ENCODE measurements around the gene DLGAP4. TPM values are rescaled to one million over a fixed set of nuclear protein-coding genes. Genes with fewer than 3 reads are reported as not detected.

DLGAP4 gene
- polyA plus RNA-seq, 1 of the 3 experiments (the other 2 are of a cell fraction) = 31.2 TPM

DNA sequence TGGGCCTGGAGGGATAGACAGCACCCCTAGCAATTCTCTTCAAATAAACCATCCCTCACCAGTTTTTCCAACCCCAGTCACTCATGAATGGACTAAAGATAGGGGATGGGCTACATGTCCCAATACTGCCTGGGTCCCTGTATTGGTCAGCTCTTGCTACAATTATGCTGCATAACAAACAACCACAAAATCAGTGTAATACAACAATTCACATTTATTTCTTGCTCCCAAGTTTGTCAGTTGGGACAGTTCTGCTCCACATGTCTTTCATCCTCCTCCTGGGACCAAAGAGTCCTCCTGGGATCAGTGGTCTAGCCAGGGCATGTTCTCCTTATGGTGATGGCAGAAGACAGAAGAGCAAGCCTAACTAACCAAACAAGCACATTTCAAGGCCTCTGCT, 143.5 kb downstream of the DLGAP4 start:
- no peak overlapping the region for H3K9ac ChIP-seq
- H3K27me3 ChIP-seq (ENCODE audit: insufficient read depth) = no peaks in the 10 kb centered on the region; the same call in 1 of the 2 replicates
- no peak for DNase-seq
- H3K36me3 ChIP-seq (replicated peaks in 1 of 2; ENCODE audit: control insufficient read depth in 1 of 2, insufficient read depth in 2 of 2, low read length in 1 of 2) = no peaks in the 10 kb centered on the region
- H3K4me1 ChIP-seq (ENCODE audit: control insufficient read depth in 1 of 2, insufficient read depth in 2 of 2, low read depth in 1 of 2, low read length in 1 of 2) = peaks cover 0 to 4% of the 10 kb centered on the region in 2 experiments; a peak in 1 of 4 replicates
- H4K20me1 ChIP-seq (ENCODE audit: insufficient read depth) = no peaks in the 10 kb centered on the region
- ChIA-PET CTCF (interaction anchor here (0.9 to 3.6 kb wide), 3 partner anchors 10 to 247 kb away, joined by 3 to 16 read pairs (median 5); no protein-coding TSS in a partner anchor), POLR2A (no interaction called here)
- no peak overlapping the region for H2AFZ ChIP-seq (ENCODE audit: low read depth)
- no peak overlapping the region for H3K4me2 ChIP-seq
- no peaks in the 10 kb centered on the region for H3K9me3 ChIP-seq
- no peaks in the 10 kb centered on the region for H3K79me2 ChIP-seq (ENCODE audit: insufficient read depth)
- no peaks in the 10 kb centered on the region for H3F3A ChIP-seq (replicated peaks; ENCODE audit: insufficient read depth)
- H3K27ac ChIP-seq (ENCODE audit: low read depth in 2 of 2, low read length in 1 of 2) = no peak overlapping the region
- H3K4me3 ChIP-seq (ENCODE audit: low read depth in 2 of 2, low read length in 1 of 2) = no peak overlapping the region
- H3K9me2 ChIP-seq = no peaks in the 10 kb centered on the region
- TF ChIP-seq FOXJ3 (CRISPR knock-in tag; IDR thresholded peaks at IDR 0.05) (no peak), JUND (IDR thresholded peaks at IDR 0.05) (no peak), GABPA (IDR thresholded peaks at IDR 0.05; ENCODE audit: low read depth) (no peak), CHD2 (IDR thresholded peaks at IDR 0.05; ENCODE audit: low read length, partially characterized antibody) (no peak), MEF2A (IDR thresholded peaks at IDR 0.05; ENCODE audit: borderline replicate concordance, low read depth) (no peak), RAD21 (IDR thresholded peaks at IDR 0.05; ENCODE audit: low read length) (no peak), SIN3A (IDR thresholded peaks at IDR 0.05; ENCODE audit: borderline replicate concordance, low read depth, low read length) (no peak), MXI1 (IDR thresholded peaks at IDR 0.05; ENCODE audit: low read depth, low read length) (no peak), EP300 (IDR thresholded peaks at IDR 0.05; ENCODE audit: borderline replicate concordance in 1 of 2, low read depth in 1 of 2, low read length in 1 of 2) (no peak), RCOR1 (IDR thresholded peaks at IDR 0.05; ENCODE audit: low read length) (no peak), TEAD4 (IDR thresholded peaks at IDR 0.05; ENCODE audit: borderline replicate concordance, insufficient read depth) (no peak), ELF1 (IDR thresholded peaks at IDR 0.05) (no peak), YY1 (IDR thresholded peaks at IDR 0.05; ENCODE audit: low read depth) (no peak), EZH2phosphoT487 (IDR thresholded peaks at IDR 0.05; ENCODE audit: borderline replicate concordance, low read depth) (no peak)
- TF ChIP-seq, protein P1, sequence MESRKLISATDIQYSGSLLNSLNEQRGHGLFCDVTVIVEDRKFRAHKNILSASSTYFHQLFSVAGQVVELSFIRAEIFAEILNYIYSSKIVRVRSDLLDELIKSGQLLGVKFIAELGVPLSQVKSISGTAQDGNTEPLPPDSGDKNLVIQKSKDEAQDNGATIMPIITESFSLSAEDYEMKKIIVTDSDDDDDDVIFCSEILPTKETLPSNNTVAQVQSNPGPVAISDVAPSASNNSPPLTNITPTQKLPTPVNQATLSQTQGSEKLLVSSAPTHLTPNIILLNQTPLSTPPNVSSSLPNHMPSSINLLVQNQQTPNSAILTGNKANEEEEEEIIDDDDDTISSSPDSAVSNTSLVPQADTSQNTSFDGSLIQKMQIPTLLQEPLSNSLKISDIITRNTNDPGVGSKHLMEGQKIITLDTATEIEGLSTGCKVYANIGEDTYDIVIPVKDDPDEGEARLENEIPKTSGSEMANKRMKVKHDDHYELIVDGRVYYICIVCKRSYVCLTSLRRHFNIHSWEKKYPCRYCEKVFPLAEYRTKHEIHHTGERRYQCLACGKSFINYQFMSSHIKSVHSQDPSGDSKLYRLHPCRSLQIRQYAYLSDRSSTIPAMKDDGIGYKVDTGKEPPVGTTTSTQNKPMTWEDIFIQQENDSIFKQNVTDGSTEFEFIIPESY (IDR thresholded peaks at IDR 0.05; ENCODE audit: borderline replicate concordance, low read depth) = no peak
- TF ChIP-seq, protein P2, sequence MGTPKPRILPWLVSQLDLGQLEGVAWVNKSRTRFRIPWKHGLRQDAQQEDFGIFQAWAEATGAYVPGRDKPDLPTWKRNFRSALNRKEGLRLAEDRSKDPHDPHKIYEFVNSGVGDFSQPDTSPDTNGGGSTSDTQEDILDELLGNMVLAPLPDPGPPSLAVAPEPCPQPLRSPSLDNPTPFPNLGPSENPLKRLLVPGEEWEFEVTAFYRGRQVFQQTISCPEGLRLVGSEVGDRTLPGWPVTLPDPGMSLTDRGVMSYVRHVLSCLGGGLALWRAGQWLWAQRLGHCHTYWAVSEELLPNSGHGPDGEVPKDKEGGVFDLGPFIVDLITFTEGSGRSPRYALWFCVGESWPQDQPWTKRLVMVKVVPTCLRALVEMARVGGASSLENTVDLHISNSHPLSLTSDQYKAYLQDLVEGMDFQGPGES (IDR thresholded peaks at IDR 0.05; ENCODE audit: low read depth, low read length) = no peak
- TF ChIP-seq, protein P3, sequence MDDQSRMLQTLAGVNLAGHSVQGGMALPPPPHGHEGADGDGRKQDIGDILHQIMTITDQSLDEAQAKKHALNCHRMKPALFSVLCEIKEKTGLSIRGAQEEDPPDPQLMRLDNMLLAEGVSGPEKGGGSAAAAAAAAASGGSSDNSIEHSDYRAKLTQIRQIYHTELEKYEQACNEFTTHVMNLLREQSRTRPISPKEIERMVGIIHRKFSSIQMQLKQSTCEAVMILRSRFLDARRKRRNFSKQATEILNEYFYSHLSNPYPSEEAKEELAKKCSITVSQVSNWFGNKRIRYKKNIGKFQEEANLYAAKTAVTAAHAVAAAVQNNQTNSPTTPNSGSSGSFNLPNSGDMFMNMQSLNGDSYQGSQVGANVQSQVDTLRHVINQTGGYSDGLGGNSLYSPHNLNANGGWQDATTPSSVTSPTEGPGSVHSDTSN (IDR thresholded peaks at IDR 0.05) = no peak

Measured in SK-N-SH (cell line).